Stimulated activated CD8-positive, alpha-beta memory T cell treated with anti-CD3 and anti-CD28 coated beads, Interleukin-7, amount 100 ng/mL, for 1 hour (primary cell): ENCODE data around the gene IGF2R.
"Not testable (repeated sequence)": the region's sequence is repeated elsewhere in the genome, so short reads cannot be mapped to it uniquely, and the experiment has no call there.

Experiments
- DNase-seq, 2 donors: peaks; one replicate each; pipeline ENCODE4 v3.0.0-alpha.2; 2020; ENCODE audit warnings: low read depth in 2 of 2

Gene IGF2R

DNA sequence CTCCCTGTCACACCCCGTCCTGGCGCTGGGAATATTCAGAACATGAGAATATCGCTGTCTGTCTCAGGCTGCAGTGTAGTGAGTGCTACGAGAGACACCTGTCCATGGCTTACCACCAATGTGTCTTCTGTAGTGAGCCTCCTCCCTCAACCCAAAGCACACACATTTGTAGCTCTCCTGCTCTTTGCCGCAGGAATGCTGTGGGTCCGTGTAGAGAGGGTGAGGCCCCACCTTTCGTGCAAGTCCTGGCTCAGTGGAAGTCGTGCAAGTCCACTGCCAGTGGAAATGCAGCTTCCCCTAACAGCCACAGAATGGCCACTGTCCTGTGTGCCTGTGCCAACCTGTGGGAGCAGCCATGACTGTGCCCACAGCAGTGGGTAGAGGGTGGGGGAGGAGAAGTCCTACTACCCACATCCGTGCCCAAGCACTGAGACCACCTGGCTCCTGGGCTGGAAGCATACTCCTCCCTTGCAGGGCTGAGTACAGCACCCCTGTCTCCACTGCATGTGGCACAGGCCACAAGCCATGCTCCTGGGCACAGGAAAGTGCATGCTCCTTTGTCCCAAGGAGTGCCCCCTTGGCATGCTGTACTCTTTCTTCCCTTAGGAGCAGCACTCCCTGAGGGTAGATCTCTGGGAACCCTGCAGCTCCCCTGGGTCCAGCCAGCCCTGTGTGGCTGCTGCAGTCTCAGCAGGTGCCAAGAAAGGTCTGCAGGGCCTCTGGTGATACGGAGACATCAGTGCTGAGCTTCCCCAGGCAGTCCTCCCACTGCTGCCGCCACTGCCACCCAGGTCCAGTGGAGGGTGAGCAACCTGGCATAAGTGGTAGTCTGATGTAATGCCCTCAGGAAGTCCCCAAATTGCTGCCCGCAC is 28.0 kb downstream of the IGF2R start:
- DNase-seq = no peak

DNA sequence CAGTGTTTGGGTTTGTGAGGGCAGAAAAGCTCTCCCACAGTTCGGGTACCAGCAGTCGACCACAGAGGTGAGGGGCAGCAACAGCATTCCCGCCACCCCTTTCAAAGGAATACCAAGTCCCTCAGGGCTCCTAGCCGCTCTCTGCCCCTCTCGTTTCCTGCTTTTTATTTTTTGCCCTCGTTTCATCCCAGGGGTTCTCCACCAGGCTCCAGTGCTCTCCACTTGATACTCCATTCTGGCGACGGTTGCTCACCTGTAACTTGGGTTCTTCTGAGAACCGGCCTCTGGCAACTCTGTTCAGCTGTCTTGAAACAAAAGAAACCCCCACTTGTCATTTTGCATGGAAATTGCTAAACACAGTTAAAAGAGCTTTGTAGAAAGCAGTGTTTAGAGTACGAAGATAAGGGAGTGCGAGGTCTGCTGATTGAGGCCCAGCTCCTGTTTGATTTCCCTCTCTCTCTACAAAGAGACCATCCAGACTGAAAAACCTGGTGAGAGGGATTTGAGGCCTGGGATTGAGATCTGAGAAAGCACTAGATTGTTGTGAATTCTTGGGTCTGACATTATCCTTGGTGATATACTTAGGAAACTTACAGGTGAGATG is 28.7 kb downstream of the IGF2R start:
- DNase-seq = no peak

DNA sequence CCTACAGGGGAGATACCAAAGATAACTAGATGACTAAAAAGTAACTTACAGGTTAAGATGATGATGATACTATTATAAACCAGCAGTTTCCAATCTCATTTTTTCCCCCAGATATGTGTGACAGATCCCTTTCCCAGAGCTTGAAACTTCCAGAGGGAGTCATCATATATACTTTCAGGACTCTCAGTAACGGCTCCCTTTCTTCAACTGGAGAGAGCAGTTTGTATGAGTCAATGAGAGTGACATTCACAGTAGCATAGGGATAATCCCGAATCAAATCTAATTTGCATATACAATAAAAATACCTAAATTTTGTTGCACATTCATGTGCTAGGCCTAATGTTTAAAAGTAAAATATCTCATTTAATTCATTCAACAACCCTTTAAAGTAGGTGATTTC is 29.7 kb downstream of the IGF2R start:
- no peak for DNase-seq

DNA sequence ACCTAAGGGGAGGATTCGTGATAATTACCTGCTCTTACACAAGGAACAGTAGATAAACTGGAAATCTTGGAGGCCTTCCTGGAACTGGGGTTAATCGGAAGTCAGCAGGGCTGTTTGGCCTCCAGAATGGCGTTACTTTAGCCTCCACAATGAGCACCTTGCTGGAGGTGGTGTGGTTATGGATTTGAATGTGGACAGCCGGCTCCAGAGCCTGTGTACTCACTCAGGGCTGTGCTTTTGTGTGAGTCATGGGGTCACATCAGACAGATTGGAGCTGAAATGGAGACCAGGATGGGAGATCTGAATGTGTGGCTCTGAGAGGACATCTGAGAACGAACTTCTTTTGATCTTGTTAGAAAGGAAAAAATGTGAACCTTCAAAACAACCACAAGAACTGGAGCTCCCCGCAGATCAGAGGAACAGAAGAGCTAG is 30.4 kb downstream of the IGF2R start:
- no peak for DNase-seq

DNA sequence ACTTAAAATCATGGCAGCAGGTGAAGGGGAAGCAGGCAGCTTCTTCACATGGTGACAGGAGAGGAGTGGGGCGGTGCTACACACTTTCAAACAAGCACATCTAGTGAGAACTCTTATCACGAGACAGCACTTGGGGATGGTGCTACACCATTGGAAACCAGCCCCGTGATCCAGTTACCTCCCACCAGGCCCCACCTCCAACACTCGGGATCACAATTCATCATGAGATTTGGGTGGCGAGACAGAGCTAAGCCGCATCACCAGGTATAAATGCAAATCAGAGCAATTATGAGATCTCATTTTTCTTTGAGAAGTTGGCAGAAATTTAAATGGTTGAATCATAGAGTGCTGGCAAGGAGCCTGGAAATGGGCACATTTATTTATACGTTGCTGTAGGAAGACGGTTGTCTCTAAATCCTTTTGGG is 31.4 kb downstream of the IGF2R start:
- no peak for DNase-seq

DNA sequence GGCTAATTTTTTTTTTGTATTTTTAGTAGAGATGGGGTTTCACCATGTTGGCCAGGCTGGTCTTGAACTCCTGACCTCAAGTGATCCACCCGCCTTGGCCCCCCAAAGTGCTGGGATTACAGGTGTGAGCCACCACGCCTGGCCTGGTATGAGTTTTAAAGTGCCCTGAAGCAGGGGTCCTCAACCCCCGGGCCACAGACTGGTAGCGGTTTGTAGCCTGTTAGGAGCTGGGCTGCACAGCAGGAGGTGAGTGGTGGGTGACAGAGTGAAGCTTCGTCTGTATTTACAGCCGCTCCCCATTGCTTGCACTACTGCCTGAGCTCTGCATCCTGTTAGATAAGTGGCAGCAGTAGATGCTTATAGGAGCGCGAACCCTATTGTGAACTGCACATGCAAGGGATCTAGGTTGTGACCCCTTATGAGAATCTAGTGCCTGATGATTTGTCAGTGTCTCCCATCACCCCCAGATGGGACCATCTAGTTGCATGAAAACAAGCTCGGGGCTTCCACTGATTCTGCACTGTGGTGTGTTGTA is 32.1 kb downstream of the IGF2R start:
- DNase-seq = not testable (repeated sequence)

DNA sequence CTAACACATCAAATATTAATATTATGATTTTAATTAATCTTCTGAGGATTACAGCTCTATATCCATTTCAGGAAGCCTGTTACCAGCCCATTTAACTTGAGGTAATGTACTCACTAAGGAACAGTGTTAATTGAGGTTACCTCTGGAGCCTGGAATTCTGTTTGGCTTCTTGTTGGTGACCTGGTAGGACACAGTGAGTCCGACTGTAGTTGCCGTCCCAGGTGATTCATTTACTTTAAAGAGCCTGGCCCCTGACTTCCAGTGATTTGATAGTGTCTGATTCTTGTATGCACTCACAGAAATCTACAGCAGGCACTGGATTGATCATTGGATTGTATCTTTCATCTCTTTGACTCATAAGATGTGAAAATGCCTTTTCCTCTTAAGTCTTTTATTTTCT is 34.0 kb downstream of the IGF2R start:
- DNase-seq = no peak

DNA sequence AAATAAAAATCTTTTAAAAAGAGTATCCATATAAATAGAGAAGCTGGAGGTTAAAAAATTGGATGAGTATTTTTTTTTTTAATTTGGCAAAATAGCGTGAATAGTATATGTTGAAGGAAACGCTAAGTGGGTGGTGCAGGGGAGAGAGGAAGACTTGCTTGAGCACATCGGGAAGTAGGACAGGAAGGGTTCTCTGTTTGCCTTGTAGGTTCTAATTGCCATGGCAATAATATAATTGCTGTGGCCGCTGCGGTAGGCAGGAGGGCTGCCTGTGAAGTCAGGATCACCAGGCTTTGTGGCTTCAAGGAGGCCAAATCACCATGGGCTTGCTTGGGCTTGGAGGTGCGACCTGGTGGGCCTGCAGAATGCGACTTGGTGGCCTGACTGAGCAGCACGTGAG is 35.1 kb downstream of the IGF2R start:
- DNase-seq = no peak

DNA sequence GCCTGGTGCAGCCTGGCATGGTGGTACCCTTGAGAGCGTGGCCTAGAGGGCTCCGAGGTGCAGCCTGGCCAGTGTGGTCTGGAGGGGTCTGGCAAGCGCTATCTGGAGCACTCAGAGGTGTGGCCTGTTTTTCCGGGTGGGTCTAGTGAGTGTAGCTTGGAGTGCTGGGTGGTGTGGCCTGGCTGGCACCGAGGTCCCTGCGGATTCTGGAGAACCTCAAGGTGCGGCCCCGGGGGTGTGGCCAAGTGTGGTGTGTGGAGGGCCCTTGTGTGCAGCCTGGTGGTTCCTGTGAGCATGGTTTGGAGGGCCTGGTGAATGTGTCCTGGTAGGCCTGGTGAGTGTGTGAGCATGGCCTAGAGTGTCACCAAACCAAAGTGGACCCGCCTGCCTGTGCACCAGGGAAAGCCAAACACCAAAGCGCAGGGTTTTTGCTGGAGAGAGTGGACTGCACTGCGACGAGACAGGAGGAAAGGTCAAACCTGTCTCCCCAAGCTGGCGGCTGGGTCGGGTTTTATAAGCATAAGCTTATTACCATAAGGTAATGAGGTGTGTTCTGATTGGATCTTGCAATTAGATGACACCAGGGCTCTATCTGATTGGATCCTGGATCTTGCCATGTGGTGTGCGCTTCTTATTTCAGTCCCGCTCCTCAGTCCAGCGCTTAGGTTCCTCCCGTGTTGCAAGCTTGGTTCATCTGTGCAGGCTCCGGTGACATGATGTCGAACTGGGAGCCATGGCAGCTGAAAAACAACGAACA is 35.7 kb downstream of the IGF2R start:
- no peak for DNase-seq

DNA sequence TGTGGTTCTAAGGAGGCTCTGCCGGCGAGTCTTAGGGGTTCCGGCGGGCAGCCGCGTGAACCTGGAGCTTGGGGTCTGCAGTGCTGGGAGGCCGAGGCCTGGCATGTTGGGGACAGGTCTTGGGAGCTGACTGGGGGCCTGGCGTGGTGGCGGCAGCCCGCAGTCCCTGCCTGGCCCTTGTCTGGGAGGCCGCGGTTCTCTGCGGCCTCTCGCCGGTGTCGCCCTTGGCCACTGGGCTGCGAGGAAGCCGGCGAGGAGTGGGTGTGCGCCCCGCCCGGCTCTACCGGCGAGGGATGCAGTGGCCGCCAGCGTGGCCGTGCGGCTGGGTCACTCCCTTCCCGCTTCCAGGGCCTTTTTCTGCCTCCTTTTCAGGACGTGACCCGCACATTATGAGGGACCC is 36.3 kb downstream of the IGF2R start:
- DNase-seq = no peak

DNA sequence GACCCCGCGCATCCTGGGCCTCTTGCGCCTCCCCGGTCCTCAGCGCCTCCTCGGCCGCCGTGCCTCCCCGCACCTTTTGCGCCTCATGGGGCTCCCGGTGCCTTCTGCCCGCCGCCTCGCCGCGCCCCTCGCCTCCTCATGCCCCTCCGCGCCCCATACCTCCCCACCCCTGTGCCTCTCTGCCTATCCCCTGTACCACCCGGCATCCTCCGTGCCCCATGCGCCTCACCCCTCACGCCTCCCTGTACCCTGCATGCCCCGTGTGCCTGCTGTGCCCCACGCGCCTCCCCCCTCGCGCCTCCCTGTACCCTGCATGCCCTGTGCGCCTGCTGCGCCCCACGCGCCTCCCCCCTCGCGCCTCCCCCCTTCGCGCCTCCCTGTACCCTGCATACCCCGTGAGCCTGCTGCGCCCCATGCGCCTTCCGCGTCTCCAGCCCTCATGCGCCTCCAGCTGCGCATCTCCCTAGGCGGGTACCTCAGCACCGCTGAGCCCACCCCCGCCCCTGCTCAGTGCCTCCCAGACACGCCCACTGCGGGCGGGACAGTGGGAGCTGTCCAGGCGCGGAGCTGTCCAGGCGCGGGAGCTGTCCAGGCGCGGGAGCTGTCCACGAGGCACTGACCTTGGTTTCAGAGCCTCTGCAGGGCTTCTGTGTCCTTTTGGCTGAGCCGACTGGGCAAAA is 37.1 kb downstream of the IGF2R start:
- DNase-seq = no peak

DNA sequence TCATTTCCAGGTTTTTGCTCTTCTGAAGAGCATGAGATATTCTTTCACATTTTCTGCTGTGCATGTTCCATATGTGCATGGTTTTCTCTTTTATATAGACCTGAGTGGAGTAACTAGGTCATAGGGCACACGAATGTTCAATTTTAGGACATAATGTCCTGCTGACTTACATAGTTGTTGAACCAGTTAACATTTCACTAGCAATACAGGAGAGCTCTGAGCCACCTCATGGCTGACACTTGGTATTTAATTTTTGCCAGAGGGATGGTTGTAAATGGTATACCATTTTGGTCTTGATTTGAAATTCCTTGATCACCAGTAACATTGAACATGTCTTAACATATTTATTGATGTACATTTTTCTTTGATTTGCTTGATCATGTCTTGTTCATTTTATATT is 38.3 kb downstream of the IGF2R start:
- no peak for DNase-seq

DNA sequence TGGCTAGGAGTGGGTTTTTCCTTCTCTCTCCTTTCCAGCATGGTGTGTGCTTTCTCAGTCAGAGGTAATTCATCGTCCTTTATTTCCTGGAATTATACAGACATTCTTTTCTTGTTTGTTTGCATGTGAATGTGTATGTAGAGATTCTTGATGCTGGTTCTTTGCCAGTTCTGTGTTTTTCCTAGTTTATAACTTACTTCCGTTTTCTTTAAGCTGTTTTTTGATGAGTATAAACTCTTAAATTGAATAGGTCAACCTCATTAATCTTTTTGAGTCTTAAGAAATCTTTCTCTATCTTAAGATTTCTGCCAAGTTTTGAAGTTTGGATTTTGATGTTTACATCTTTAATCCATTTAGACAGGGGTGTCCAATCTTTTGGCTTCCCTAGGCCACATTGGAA is 38.7 kb downstream of the IGF2R start:
- DNase-seq = no peak

DNA sequence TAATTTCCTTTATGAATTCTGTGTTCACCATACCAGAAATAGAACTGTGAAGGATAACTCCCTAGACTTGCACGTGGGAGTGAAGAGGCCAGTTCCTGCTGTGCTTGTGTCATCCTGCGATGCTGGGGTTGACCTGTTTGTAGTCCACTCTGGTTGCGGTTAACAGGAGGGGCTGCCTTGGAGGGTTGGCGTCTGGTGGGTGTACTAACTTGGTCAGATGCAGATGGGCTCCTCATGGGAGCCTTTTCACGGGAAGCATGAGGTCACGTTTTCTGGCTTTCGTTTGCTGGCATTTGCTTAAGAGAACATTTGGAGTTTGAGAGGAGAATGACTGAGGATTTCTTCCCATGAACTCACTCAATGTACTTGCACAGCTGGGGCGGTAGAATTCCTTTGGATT is 41.2 kb downstream of the IGF2R start:
- DNase-seq = no peak

DNA sequence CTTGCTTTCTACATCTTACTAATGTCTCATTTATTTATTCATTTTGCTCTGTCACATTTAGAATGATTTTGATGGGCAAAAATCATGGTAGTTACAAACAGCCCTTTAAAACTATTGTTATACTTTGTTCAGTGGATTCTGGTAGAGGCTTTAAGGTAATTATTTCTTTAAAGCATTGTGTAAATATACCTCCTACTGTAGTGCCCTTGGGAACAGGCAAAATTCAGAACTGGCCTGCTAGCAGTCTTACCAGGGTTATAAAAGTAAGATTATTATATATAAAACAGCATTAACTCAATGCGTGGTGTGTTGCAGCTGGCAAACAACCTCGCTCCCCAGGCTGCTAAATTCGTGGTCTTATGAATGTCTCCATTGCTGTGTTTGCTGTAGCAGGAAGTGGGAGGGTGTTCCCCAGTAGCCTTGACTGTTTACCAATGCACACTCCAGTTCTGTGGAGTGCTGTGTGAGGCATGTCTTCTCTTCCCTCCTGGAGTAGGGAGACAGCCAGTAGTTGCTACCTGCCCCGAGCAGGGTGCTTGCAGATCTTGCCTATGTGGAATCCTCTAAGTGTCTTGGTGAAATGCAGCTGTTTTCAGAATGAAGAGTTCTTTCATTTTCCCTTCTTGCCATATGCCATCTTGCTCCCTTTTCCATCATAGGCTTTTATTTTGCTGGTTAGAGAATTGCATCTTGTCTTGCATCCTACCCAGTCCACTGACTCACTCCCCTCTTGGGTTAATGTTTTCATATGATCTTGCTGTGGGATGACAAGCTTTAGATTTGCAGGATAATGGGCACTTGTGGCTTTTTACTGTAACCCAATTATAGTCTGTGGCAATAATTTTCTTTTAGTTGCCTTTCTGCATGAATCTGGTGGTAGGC is 45.3 kb downstream of the IGF2R start:
- no peak for DNase-seq

DNA sequence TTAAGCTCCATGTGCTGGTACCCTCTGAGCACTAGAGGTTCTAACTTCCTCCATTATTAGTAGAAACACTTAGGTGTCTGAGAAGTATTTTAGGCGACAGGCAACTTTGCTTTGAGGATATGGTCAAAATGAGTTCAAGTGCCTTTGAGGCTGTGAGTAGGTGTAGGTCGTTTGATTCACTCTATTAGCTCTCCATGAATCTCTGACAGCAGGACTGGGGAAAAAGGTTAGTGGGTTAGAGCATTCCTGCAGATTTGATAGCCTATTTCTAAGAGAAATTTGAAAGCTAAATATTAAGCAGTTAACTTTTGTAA is 45.9 kb downstream of the IGF2R start:
- no peak for DNase-seq

DNA sequence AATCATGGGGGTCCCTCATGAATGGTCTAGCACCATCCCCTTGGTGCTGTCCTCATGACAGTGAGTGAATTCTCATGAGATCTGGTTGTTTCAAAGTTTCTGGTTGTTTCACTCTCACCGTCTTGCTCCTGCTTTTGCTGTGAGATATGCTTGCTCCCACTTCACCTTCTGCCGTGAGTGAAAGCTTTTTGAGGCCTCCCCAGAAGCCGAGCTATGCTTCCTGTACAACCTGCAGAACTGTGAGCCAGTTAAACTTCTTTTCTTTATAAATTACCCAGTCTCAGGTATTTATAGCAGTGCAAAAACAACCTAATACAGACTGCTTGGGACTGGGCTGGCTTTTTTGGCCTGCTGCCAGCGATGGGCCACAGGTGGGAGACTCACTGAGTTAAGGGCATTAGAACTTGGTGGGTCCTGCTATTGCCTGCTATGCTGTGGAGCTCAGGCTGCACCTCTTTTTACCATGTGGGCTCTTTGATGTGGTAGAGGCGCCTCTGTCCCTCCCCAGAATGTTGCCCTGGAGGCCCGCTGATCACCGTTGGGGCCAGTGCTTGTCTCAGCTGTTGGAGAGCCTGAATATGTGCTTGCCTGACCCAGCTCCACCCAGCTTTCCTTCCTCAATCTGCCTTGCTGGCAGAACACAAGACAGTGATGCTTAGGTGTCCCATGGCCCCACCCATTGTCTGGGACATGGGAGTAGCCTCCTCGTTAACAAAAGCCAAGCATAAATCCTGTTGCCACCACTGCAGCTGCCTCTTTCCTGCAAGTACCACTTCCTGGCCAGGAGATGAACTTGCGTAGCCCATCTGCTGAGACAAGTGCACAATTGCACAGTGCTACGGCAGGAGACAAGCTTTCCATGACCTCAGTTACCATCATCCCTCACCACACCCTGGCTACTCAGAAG is 47.1 kb downstream of the IGF2R start:
- DNase-seq = no peak

DNA sequence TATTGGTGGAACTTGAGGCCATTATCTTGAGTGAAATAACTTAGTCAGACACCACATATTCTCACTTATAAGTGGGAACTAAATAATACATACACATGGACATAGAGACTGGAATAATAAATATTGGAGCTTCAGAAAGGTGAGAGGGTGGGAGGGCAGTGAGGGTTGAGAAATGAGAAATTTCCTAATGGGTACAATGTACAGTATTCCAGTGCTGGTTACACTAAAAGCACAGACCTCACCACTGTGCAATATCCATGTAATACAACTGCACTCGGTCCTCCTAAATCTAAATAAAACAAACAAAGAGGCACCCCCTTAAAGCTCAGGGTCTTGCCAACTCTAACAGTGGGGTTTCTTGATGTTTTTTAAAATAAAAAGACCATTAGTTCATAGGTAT is 53.2 kb downstream of the IGF2R start:
- DNase-seq = no peak

DNA sequence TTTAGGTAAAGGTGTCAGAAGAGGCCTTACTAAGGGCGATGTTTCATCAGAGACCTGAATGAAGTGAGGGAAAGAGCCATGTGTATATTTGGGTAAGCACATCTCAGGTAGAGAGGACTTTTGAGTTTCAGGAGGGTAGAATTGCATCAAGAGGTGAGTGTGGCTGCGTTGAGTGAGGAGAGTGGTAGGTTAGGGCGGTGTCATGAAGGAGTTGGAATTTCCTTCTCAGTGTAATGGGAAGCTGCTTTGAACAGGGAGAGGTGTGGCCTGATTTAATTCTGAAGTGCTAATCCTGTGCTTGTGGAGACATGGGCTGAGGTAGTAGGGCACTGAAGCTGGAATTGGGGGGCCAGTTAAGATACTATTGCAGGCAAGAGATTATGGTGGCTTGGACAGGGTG is 53.9 kb downstream of the IGF2R start:
- no peak for DNase-seq

DNA sequence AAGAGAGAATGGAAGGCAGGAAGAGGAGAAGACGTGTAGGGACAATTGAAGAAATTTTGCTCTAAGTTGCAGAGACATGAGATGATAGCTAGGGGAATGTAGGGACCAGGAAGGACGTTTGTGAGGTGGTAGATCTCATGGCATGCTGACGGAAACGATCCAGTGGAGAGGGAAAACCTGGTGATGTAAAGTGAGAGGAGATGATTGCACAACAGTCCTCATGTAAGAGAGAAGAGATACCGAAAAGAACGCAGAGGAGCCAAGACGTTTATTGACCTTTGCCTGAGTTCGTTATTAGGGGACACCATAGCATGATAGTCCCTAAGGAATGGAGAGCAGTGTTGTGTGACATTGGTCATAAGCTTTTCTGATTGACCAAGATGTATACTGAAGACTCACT is 55.3 kb downstream of the IGF2R start:
- DNase-seq = no peak
